ENCODE results near the gene MBOAT1. TPM values are rescaled to one million over a fixed set of nuclear protein-coding genes. Genes with fewer than 3 reads are reported as not detected.

The MBOAT1 gene
- polyA plus RNA-seq, 1 donor from 2014 or later: not detected

DNA sequence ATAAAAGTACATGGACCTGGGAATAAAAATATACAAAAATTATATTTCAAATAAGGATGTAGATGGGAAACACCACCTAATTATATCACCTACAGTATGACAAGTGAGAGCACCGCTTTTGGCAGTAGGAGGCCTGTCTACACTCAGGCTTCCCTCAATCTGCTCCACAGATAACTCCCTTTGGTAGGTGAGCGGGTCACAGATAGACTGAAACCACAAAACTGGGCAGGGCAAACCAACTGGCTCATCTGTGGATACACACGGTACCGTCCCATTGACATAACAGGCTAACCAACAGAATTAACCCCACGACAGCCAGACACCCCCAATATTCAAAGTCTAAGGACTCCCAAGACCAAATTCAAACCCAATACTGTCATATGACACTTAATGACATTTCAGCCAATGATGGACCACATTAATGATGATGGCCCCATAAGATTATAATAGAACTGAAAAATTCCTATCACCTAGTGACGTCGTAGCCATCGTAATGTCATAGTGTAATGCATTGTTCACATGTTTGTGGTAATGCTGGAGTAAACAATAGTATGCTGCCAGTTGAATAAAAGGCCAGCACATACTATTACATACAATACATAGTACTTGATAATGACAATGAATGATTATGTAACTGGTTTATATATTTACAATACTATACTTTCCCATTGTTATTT lies 109.7 kb downstream of the MBOAT1 start:
- Histone ChIP-seq H3K4me3 (ENCODE audit: low read length) (no peak overlapping the region), H3K9me2 (ENCODE audit: insufficient read depth, low read length) (no peaks in the 10 kb centered on the region), H3K27me3 (ENCODE audit: insufficient read depth, low read depth, low read length) (no peaks in the 10 kb centered on the region), H3K27ac (ENCODE audit: low read length) (no peak overlapping the region), H2AFZ (ENCODE audit: low read depth, low read length) (no peak overlapping the region), H3K4me2 (ENCODE audit: low read length) (no peak overlapping the region), H3K9ac (ENCODE audit: low read length) (no peak overlapping the region), H3K9me3 (ENCODE audit: low read length) (no peaks in the 10 kb centered on the region), H3K79me2 (replicated peaks; ENCODE audit: insufficient read depth, low read length) (no peaks in the 10 kb centered on the region), H3K36me3 (ENCODE audit: insufficient read depth, low read length) (no peaks in the 10 kb centered on the region), H4K20me1 (ENCODE audit: insufficient read depth) (no peaks in the 10 kb centered on the region), H3F3A (ENCODE audit: insufficient read depth, low read length, poor library complexity, severe bottlenecking) (no peaks in the 10 kb centered on the region)
- TF ChIP-seq, protein P1, sequence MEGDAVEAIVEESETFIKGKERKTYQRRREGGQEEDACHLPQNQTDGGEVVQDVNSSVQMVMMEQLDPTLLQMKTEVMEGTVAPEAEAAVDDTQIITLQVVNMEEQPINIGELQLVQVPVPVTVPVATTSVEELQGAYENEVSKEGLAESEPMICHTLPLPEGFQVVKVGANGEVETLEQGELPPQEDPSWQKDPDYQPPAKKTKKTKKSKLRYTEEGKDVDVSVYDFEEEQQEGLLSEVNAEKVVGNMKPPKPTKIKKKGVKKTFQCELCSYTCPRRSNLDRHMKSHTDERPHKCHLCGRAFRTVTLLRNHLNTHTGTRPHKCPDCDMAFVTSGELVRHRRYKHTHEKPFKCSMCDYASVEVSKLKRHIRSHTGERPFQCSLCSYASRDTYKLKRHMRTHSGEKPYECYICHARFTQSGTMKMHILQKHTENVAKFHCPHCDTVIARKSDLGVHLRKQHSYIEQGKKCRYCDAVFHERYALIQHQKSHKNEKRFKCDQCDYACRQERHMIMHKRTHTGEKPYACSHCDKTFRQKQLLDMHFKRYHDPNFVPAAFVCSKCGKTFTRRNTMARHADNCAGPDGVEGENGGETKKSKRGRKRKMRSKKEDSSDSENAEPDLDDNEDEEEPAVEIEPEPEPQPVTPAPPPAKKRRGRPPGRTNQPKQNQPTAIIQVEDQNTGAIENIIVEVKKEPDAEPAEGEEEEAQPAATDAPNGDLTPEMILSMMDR (IDR thresholded peaks at IDR 0.05; ENCODE audit: poor library complexity, severe bottlenecking): no peak
- no peak for TF ChIP-seq EP300 (conservative IDR thresholded peaks at IDR 0.05; ENCODE audit: poor library complexity, severe bottlenecking)
- TF ChIP-seq MXI1 (conservative IDR thresholded peaks at IDR 0.05; ENCODE audit: poor library complexity, severe bottlenecking): no peak
- TF ChIP-seq SMC3 (conservative IDR thresholded peaks at IDR 0.05; ENCODE audit: poor library complexity): no peak

GRCh38 chr6:20099156-20099555 lies 113.1 kb downstream of the MBOAT1 start:
- no peaks in the 10 kb centered on the region for H3K36me3 ChIP-seq (ENCODE audit: insufficient read depth, low read length)
- no peaks in the 10 kb centered on the region for H3K27me3 ChIP-seq (ENCODE audit: insufficient read depth, low read depth, low read length)

More at GRCh38 chr6:20099156-20099555, 113.1 kb downstream of the MBOAT1 start:
- Histone ChIP-seq H3K9me3 (ENCODE audit: low read length) (no peaks in the 10 kb centered on the region), H3F3A (ENCODE audit: insufficient read depth, low read length, poor library complexity, severe bottlenecking) (no peaks in the 10 kb centered on the region), H4K20me1 (ENCODE audit: insufficient read depth) (no peaks in the 10 kb centered on the region), H3K79me2 (replicated peaks; ENCODE audit: insufficient read depth, low read length) (no peaks in the 10 kb centered on the region), H3K4me2 (ENCODE audit: low read length) (no peak overlapping the region), H2AFZ (ENCODE audit: low read depth, low read length) (no peak overlapping the region), H3K9ac (ENCODE audit: low read length) (no peak overlapping the region), H3K9me2 (ENCODE audit: insufficient read depth, low read length) (no peaks in the 10 kb centered on the region), H3K27ac (ENCODE audit: low read length) (no peak overlapping the region), H3K4me3 (ENCODE audit: low read length) (no peak overlapping the region)
- TF ChIP-seq POLR2AphosphoS5 (IDR thresholded peaks at IDR 0.05) (no peak), MXI1 (conservative IDR thresholded peaks at IDR 0.05; ENCODE audit: poor library complexity, severe bottlenecking) (no peak)
- TF ChIP-seq, protein P2, sequence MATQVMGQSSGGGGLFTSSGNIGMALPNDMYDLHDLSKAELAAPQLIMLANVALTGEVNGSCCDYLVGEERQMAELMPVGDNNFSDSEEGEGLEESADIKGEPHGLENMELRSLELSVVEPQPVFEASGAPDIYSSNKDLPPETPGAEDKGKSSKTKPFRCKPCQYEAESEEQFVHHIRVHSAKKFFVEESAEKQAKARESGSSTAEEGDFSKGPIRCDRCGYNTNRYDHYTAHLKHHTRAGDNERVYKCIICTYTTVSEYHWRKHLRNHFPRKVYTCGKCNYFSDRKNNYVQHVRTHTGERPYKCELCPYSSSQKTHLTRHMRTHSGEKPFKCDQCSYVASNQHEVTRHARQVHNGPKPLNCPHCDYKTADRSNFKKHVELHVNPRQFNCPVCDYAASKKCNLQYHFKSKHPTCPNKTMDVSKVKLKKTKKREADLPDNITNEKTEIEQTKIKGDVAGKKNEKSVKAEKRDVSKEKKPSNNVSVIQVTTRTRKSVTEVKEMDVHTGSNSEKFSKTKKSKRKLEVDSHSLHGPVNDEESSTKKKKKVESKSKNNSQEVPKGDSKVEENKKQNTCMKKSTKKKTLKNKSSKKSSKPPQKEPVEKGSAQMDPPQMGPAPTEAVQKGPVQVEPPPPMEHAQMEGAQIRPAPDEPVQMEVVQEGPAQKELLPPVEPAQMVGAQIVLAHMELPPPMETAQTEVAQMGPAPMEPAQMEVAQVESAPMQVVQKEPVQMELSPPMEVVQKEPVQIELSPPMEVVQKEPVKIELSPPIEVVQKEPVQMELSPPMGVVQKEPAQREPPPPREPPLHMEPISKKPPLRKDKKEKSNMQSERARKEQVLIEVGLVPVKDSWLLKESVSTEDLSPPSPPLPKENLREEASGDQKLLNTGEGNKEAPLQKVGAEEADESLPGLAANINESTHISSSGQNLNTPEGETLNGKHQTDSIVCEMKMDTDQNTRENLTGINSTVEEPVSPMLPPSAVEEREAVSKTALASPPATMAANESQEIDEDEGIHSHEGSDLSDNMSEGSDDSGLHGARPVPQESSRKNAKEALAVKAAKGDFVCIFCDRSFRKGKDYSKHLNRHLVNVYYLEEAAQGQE (IDR thresholded peaks at IDR 0.05; ENCODE audit: borderline replicate concordance): no peak
